HG02588 (cell line): ENCODE measurements around the gene RBBP5.
"Not testable (repeated sequence)": the region's sequence is repeated elsewhere in the genome, so short reads cannot be mapped to it uniquely, and the experiment has no call there.

Experiments used
- ATAC-seq: cut with Tn5 transposase; IDR thresholded peaks from one replicate; pipeline ENCODE4 v1.9.1; 2021; ENCODE audit warnings: mild to moderate bottlenecking, moderate library complexity; ENCODE audit not compliant: unreplicated experiment

Gene RBBP5

GRCh38 chr1:205121660-205122488 lies at the start of gene RBBP5:
TSS of gene RBBP5 (minus strand) at chr1:205121978. CDS start at chr1:205121873, 105 bp downstream.
- ATAC-seq, result peak; percentile 94

- no peak for ATAC-seq
These were observed 49.6 kb upstream of the RBBP5 start for GRCh38 chr1:205171369-205171768.

GRCh38 chr1:205170532-205171269 lies 48.9 kb upstream of the RBBP5 start:
- ATAC-seq, result no peak

- ATAC-seq, result no peak
These were observed 47.5 kb upstream of the RBBP5 start for GRCh38 chr1:205169248-205169647.

GRCh38 chr1:205168291-205168690 lies 46.5 kb upstream of the RBBP5 start:
- ATAC-seq, result no peak

GRCh38 chr1:205162301-205162700 lies 40.5 kb upstream of the RBBP5 start:
- ATAC-seq, result no peak

- ATAC-seq, result no peak
These were observed 39.3 kb upstream of the RBBP5 start for GRCh38 chr1:205161076-205161475.

GRCh38 chr1:205158048-205158616 lies 36.4 kb upstream of the RBBP5 start:
- no peak for ATAC-seq

- ATAC-seq, result not testable (repeated sequence)
These were observed 34.0 kb upstream of the RBBP5 start for GRCh38 chr1:205155665-205156377.

GRCh38 chr1:205152505-205152904 lies 30.7 kb upstream of the RBBP5 start:
- ATAC-seq, result no peak

GRCh38 chr1:205150651-205151428 lies 29.1 kb upstream of the RBBP5 start:
- ATAC-seq, result no peak

GRCh38 chr1:205147191-205147835 lies 25.5 kb upstream of the RBBP5 start:
- no peak for ATAC-seq

GRCh38 chr1:205144751-205145150 lies 23.0 kb upstream of the RBBP5 start:
- ATAC-seq, result no peak

GRCh38 chr1:205144046-205144720 lies 22.4 kb upstream of the RBBP5 start:
- no peak for ATAC-seq

- no peak for ATAC-seq
These were observed 20.3 kb upstream of the RBBP5 start for GRCh38 chr1:205142102-205142469.

GRCh38 chr1:205141236-205142101 lies 19.7 kb upstream of the RBBP5 start:
- no peak for ATAC-seq

- no peak for ATAC-seq
These were observed 18.3 kb upstream of the RBBP5 start for GRCh38 chr1:205140113-205140512.

GRCh38 chr1:205137901-205138300 lies 16.1 kb upstream of the RBBP5 start:
- ATAC-seq, result no peak
